OCI-LY7 (cell line): Measurements from ENCODE around the gene SLC44A2. TPM values are rescaled to one million over a fixed set of nuclear protein-coding genes. Genes with fewer than 3 reads are reported as not detected.

Experiments
- BruUV-seq: library from RNA; stranded (reverse); fragments of 400-500 nt; replicated peaks from 2 replicates; lab custom pipeline; 2021; lab: Mats Ljungman, UMichigan
- CTCF ChIA-PET: fragments of 300-600 bp; sonication (Branson Sonifier 250); formaldehyde crosslinking; loops from one replicate; lab custom pipeline; 2022; ENCODE audit warnings: antibody characterized with exemption; ENCODE audit not compliant: unreplicated experiment; lab: Charles Lee
- POLR2A ChIA-PET: fragments of 300-600 bp; sonication (Branson Sonifier 250); formaldehyde crosslinking; loops from one replicate; lab custom pipeline; 2022; ENCODE audit warnings: antibody characterized with exemption; lab: Charles Lee
- DNase-seq: peaks from one replicate; pipeline ENCODE4 v3.0.0-alpha.2; 2015; ENCODE audit warnings: low spot score
- H2AFZ ChIP-seq: fragments of 200-600 bp; sonication (generic), shearing (Covaris generic); 2 replicates; pipeline ENCODE4 v1.6.1; 2014; ENCODE audit warnings: mild to moderate bottlenecking, antibody characterized with exemption, low read length, moderate library complexity
- H3K27ac ChIP-seq: fragments of 200-600 bp; sonication (generic); 2 replicates; pipeline ENCODE4 v1.5.1; 2014; ENCODE audit warnings: mixed run types, low read depth, mild to moderate bottlenecking, moderate library complexity, low read length, inconsistent platforms; ENCODE audit not compliant: poor library complexity, severe bottlenecking
- H3K36me3 ChIP-seq: fragments of 200-600 bp; sonication (generic); 2 replicates; pipeline ENCODE4 v1.6.1; 2014; ENCODE audit warnings: mild to moderate bottlenecking, antibody characterized with exemption, low read length, moderate library complexity, mixed read lengths; ENCODE audit not compliant: insufficient read depth
- H3K4me1 ChIP-seq: fragments of 200-600 bp; sonication (generic); 2 replicates; pipeline ENCODE4 v1.5.1; 2014; ENCODE audit warnings: mild to moderate bottlenecking, low read length; ENCODE audit not compliant: insufficient read depth, poor library complexity, severe bottlenecking
- H3K4me2 ChIP-seq: fragments of 200-600 bp; sonication (generic); 2 replicates; pipeline ENCODE4 v1.6.1; 2014; ENCODE audit warnings: mild to moderate bottlenecking, low read length
- H3K4me3 ChIP-seq: fragments of 200-600 bp; sonication (generic); 2 replicates; pipeline ENCODE4 v1.5.1; 2014; ENCODE audit warnings: mild to moderate bottlenecking, low read depth, low read length; ENCODE audit not compliant: poor library complexity, severe bottlenecking
- H3K79me2 ChIP-seq: fragments of 200-600 bp; sonication (generic); 2 replicates; pipeline ENCODE4 v1.6.1; 2016; ENCODE audit warnings: low read depth, mild to moderate bottlenecking, low read length, moderate library complexity, mixed read lengths; ENCODE audit not compliant: insufficient read depth
- H3K9me2 ChIP-seq: fragments of 200-600 bp; sonication (generic); 2 replicates; pipeline ENCODE4 v1.6.1; 2016; ENCODE audit warnings: mild to moderate bottlenecking, low read length, mixed read lengths; ENCODE audit not compliant: insufficient read depth
- H3K9me3 ChIP-seq: fragments of 200-600 bp; sonication (generic); 2 replicates; pipeline ENCODE4 v1.6.1; 2014; ENCODE audit warnings: mild to moderate bottlenecking, mixed run types, low read length, mixed read lengths
- H4K20me1 ChIP-seq: fragments of 200-600 bp; sonication (generic); 2 replicates; pipeline ENCODE4 v1.6.1; 2014; ENCODE audit warnings: mild to moderate bottlenecking, antibody characterized with exemption, low read length, moderate library complexity, mixed read lengths; ENCODE audit not compliant: insufficient read depth
- CTCF ChIP-seq: fragments of 200-600 bp; sonication (generic); conservative IDR thresholded peaks from 2 replicates; pipeline ENCODE4 v1.5.1; 2014; ENCODE audit warnings: mild to moderate bottlenecking, antibody characterized with exemption, low read length, moderate library complexity, mixed read lengths
- EZH2phosphoT487 ChIP-seq: fragments of 200-600 bp; sonication (generic); IDR thresholded peaks from 2 replicates; pipeline ENCODE4 v1.6.1; 2018; ENCODE audit warnings: low read depth, borderline replicate concordance, mild to moderate bottlenecking, mixed run types, antibody characterized with exemption, low read length, moderate library complexity, mixed read lengths
- intact Hi-C: fragments of 100-400 bp; cut with micrococcal nuclease; formaldehyde crosslinking; loops from one replicate; pipeline ENCODE4 v1.10.0; 2022; ENCODE audit not compliant: unreplicated experiment
- total RNA-seq, 2 experiments: library from RNA; depleted of rRNA in 1 of 2; stranded (reverse); fragments of >200 nt in 1 of 2; shearing (Covaris generic) in 1 of 2; gene quantifications; 2 replicates each; pipeline ENCODE4 v1.2.3, GENCODE V29; 2014 to 2022

Gene SLC44A2
- total RNA-seq, 2 experiments from 2014 or later = 115 to 197 TPM

DNA sequence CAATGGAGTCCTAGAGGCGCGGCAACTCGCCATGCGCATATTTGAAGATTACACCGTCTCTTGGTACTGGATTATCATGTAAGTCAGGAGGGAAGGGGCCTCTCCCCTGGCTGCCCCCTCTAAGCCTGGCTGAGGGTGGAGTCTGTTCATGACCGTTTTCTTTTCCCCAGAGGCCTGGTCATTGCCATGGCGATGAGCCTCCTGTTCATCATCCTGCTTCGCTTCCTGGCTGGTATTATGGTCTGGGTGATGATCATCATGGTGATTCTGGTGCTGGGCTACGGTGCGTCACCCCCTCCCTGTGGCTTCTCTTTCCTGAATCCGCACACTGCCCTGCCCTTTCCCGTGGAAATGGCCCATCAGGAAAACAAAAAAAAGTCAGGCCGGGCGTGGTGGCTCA lies 6.5 kb downstream of the SLC44A2 start:
- peaks cover 83% of the 10 kb centered on the region for H3K36me3 ChIP-seq
- TF ChIP-seq CTCF = no peak
- TF ChIP-seq EZH2phosphoT487 = no peak
- no peaks in the 10 kb centered on the region for H3K79me2 ChIP-seq
- H3K4me2 ChIP-seq = no peak overlapping the region
- H4K20me1 ChIP-seq = no peaks in the 10 kb centered on the region
- no peak overlapping the region for H2AFZ ChIP-seq
- no peaks in the 10 kb centered on the region for H3K9me3 ChIP-seq
- POLR2A ChIA-PET = no interaction called here
- intact Hi-C loops = no loop called here
- no peak overlapping the region for H3K4me3 ChIP-seq
- H3K4me1 ChIP-seq = no peaks in the 10 kb centered on the region
- CTCF ChIA-PET = no interaction called here
- H3K9me2 ChIP-seq = no peaks in the 10 kb centered on the region
- no peak for DNase-seq
- H3K27ac ChIP-seq = no peak overlapping the region
- BruUV-seq = no TSS peak

DNA sequence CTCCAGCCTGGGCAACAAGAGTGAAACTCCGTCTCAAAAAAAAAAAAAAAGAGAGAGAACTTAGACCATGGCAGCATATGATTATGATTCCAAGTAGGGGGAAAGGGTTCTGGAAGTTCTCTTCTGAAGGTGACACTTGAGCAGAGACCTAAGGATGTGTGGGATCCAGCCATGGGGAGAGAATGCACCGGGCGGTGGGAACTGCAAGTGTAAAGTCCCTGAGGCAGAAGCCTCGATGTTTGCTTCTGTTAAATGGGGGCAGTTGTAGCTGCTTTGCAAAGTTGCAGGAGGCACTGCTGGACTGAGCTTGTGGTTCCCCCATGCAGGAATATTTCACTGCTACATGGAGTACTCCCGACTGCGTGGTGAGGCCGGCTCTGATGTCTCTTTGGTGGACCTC lies 9.1 kb downstream of the SLC44A2 start:
- DNase-seq = no peak
- Histone ChIP-seq H3K9me3 (no peaks in the 10 kb centered on the region), H3K4me3 (no peak overlapping the region), H2AFZ (no peak overlapping the region), H3K4me2 (no peak overlapping the region), H3K9me2 (no peaks in the 10 kb centered on the region), H3K36me3 (peaks cover 87% of the 10 kb centered on the region), H3K79me2 (no peaks in the 10 kb centered on the region), H4K20me1 (no peaks in the 10 kb centered on the region), H3K4me1 (no peaks in the 10 kb centered on the region), H3K27ac (no peak overlapping the region)
- BruUV-seq = no TSS peak
- intact Hi-C loops = no loop called here
- CTCF ChIA-PET = no interaction called here
- POLR2A ChIA-PET = interaction anchor here (0.7 kb wide), 1 partner anchor 93 kb away, joined by 3 read pairs; no protein-coding TSS in a partner anchor
- TF ChIP-seq CTCF (no peak), EZH2phosphoT487 (no peak)

DNA sequence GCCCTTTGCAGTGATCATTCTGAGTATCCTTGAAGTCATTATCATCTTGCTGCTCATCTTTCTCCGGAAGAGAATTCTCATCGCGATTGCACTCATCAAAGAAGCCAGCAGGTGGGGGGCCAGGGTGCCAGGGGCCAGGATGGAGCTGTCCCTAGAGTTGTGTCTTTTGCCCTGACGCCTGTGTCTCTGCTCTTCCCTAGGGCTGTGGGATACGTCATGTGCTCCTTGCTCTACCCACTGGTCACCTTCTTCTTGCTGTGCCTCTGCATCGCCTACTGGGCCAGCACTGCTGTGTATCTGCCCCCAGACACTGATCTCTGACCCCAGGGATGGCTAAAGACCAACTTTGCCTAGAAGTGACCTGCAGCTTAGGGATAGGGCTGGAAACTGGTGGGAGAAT lies 9.6 kb downstream of the SLC44A2 start:
- no peak for DNase-seq
- Histone ChIP-seq H2AFZ (no peak overlapping the region), H3K4me2 (no peak overlapping the region), H3K27ac (no peak overlapping the region), H3K9me2 (no peaks in the 10 kb centered on the region), H3K4me1 (no peaks in the 10 kb centered on the region), H3K36me3 (peaks cover 89% of the 10 kb centered on the region), H3K9me3 (no peaks in the 10 kb centered on the region), H3K79me2 (no peaks in the 10 kb centered on the region), H4K20me1 (no peaks in the 10 kb centered on the region), H3K4me3 (no peak overlapping the region)
- no TSS peak for BruUV-seq
- POLR2A ChIA-PET = no interaction called here
- TF ChIP-seq EZH2phosphoT487 = no peak
- TF ChIP-seq CTCF = no peak
- CTCF ChIA-PET = no interaction called here
- intact Hi-C loops = no loop called here
